ENCODE measurements around the gene ZNF429.
"Not testable (repeated sequence)": the region's sequence is repeated elsewhere in the genome, so short reads cannot be mapped to it uniquely, and the experiment has no call there.

Gene ZNF429

GRCh38 chr19:21513651-21514050 is 8.2 kb downstream of the ZNF429 start:
- no peak for DNase-seq (ENCODE audit: low read depth in 2 of 2)

DNA sequence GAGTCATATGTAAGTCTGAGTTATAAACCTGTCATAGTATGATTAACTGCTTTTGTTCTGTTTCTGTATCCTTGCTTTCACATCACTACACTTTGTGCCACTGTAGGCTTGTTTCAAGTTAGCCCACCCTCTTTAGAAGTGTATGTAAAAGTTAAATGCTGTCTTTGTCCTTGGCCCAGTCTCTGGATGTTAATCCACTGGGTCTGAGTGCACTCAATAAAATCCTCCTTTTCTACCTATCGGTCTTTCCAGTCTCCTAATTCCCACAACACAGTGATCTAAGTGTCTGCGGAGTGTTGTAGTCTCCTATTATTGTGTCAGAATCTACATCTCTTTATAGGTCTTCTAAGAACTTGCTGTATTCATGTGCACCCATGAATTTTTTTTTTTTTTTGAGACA is 14.1 kb downstream of the ZNF429 start:
- DNase-seq (ENCODE audit: low read depth in 2 of 2), result no peak

GRCh38 chr19:21532904-21533303 is 27.5 kb downstream of the ZNF429 start:
- no peak for DNase-seq (ENCODE audit: low read depth in 2 of 2)

DNA sequence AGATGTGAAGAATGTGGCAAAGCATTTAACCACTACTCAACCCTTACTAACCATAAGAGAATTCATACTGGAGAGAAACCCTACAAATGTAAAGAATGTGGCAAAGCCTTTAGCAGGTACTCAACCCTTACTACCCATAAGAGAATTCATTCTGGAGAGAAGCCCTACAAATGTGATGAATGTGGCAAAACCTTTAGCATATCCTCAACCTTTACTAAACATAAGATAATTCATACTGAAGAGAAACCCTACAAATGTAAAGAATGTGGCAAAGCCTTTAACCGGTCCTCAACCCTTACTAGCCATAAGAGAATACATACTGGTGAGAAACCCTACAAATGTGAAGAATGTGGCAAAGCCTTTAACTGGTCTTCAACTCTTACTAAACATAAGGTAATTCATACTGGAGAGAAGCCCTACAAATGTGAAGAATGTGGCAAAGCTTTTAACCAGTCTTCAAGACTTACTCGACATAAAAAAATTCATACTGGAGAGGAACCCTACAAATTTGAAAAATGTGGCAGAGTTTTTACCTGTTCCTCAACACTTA is 31.4 kb downstream of the ZNF429 start:
- DNase-seq (ENCODE audit: low read depth in 2 of 2), result not testable (repeated sequence)

GRCh38 chr19:21559444-21559843 is 54.0 kb downstream of the ZNF429 start:
- DNase-seq (ENCODE audit: low read depth in 2 of 2), result no peak

- DNase-seq (ENCODE audit: low read depth in 2 of 2), result no peak
These were observed 59.0 kb downstream of the ZNF429 start for GRCh38 chr19:21564406-21564805.

GRCh38 chr19:21566073-21566472 is 60.7 kb downstream of the ZNF429 start:
- peak in 1 of 2 donors; percentile 24 for DNase-seq (ENCODE audit: low read depth in 2 of 2)

- DNase-seq (ENCODE audit: low read depth in 2 of 2), result not testable (repeated sequence)
These were observed 62.4 kb downstream of the ZNF429 start for GRCh38 chr19:21567806-21568205.

DNA sequence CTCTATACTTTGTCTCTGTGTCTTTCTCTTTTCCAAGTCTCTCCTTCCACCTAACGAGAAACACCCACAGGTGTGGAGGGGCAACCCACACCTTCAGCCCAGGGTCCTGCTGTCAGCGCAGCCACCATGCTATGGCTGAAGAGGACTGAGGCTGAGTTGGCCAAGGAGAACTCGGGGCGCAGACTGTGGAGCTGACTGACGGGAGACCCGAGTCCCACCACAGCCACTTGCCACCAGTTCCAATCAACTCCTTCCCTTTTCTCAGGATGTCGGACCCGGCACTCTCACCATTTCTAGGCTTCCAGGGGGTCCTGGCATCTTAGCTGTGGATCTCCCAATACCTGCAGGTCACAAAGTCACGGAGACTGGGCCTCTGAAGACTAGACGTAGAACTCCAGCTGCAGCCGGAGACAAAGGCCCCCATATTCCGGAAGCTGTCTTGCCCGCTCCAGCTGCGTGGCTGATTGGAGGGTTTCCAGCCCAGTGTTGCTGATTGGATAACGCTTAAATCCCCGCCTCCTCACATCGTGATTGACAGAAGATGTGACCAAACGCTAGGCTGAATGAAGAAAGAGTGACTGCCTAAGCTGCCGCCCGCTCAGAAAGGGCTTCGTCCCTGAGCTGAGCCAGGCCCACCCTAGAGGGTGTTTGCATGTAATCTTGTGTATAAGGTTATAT is 63.6 kb downstream of the ZNF429 start:
- DNase-seq (ENCODE audit: low read depth in 2 of 2), result peak; percentile 59 to 89

DNA sequence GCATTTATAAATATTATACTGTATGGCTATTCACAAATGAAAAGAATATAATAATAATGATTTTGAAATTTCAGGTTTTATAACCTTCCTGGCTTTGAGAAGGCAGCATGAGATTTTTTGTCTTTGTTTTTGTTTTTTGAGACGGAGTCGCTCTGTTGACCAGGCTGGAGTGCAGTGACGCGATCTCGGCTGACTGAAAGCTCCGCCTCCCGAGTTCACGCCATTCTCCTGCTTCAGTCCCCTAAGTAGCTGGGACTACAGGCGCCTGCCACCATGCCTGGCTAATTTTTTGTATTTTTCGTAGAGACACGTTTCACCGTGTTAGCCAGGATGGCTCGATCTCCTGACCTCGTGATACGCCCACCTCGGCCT is 64.1 kb downstream of the ZNF429 start:
- peak; percentile 15 to 23 for DNase-seq (ENCODE audit: low read depth in 2 of 2)

- DNase-seq (ENCODE audit: low read depth in 2 of 2), result no peak
These were observed 65.9 kb downstream of the ZNF429 start for GRCh38 chr19:21571316-21571715.

- DNase-seq (ENCODE audit: low read depth in 2 of 2), result no peak
These were observed 69.2 kb downstream of the ZNF429 start for GRCh38 chr19:21574607-21575006.

GRCh38 chr19:21576481-21576880 is 71.1 kb downstream of the ZNF429 start:
- no peak for DNase-seq (ENCODE audit: low read depth in 2 of 2)

GRCh38 chr19:21580101-21580500 is 74.7 kb downstream of the ZNF429 start:
- no peak for DNase-seq (ENCODE audit: low read depth in 2 of 2)

DNA sequence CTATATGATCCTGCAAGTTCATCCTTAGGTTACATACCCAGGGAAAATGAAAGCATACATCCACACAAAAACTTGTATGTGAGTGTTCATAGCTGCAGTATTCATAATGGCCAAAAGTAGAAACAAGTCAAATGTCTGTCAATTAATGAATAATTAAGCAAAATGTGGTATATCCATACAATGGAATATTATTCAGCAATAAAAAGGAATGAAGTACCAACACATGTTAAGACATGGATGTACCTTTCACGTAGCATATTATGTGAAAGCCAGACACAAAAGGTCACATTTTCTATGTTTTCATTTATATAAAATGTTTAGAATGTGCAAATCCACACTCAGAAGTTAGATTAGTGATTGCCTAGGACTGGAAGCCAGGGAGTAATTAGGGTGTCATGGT is 75.4 kb downstream of the ZNF429 start:
- no peak for DNase-seq (ENCODE audit: low read depth in 2 of 2)

- no peak for DNase-seq (ENCODE audit: low read depth in 2 of 2)
These were observed 76.3 kb downstream of the ZNF429 start for GRCh38 chr19:21581646-21582240.

DNA sequence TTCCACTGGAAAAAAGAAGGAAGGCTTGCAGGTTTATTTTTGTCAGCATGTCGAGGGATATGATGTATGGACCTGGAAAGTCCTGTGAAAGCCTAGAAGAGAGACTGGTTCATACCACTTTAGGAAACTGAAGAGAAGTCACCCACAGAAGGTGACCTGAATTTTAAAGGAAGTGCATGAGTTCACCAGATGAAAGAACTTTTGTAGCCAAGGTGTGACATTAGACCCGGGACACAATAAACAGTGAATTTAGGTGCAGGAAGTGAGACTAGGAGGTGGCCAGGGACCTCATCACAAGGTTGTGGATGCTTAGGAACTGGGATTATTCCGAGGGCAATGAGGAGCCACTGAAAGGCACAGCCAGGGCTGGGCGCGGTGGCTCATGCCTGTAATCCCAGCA is 79.1 kb downstream of the ZNF429 start:
- no peak for DNase-seq (ENCODE audit: low read depth in 2 of 2)

GRCh38 chr19:21585281-21585890 is 80.0 kb downstream of the ZNF429 start:
- DNase-seq (ENCODE audit: low read depth in 2 of 2), result no peak

GRCh38 chr19:21586311-21587116 is 81.1 kb downstream of the ZNF429 start:
- DNase-seq (ENCODE audit: low read depth in 2 of 2), result peak in 1 of 2 donors; percentile 6

- no peak for DNase-seq (ENCODE audit: low read depth in 2 of 2)
These were observed 81.7 kb downstream of the ZNF429 start for GRCh38 chr19:21587117-21587461.

GRCh38 chr19:21587549-21587948 is 82.1 kb downstream of the ZNF429 start:
- no peak for DNase-seq (ENCODE audit: low read depth in 2 of 2)

DNA sequence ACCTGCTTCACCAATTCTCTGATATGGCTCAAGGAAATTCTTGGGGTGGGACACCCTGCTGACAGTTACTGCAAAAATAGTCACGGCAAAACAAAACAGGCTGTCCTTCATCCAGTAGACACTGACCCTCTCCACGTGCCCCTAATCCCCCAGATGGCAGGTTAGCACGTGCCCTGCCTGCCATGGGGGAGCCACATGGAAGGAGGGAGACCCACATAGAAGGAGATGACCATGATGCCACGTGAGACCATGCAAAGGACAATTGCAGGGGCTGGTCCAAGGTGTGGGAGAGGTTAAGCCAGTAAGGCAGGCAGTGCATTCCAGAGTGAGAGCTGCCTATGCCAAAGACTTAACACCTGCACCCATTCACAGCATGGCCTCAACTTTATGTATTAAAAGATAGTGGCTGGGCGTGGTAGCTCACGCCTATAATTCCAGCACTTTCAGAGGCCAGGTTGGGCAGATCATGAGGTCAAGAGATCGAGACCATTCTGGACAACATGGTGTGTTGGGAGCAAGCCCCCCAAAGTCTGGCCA is 82.7 kb downstream of the ZNF429 start:
- DNase-seq (ENCODE audit: low read depth in 2 of 2), result no peak

Data from stimulated activated CD8-positive, alpha-beta memory T cell treated with anti-CD3 and anti-CD28 coated beads, Interleukin-7, amount 100 ng/mL, for 4 hours (primary cell).